Measurements from ENCODE around the gene CLIC4.

DNA sequence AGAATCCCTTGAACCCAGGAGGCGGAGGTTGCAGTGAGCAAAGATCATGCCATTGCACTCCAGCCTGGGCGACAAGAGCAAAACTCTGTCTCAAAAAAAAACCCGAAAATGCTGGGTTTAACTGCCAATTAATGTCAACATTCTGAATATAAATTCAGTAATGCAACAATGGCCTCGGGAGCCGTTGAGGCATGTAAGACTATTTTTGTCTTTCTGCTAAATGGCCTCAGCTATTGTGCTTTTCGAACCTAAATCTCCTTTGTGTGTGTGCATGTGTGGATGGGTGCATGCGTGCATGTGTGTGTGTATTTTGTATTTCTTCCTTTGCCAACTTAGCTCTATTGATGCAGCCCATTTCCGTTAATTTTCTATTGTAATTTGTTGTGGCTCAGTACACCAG, 31.6 kb downstream of the CLIC4 start:
- TF ChIP-seq, protein P1, sequence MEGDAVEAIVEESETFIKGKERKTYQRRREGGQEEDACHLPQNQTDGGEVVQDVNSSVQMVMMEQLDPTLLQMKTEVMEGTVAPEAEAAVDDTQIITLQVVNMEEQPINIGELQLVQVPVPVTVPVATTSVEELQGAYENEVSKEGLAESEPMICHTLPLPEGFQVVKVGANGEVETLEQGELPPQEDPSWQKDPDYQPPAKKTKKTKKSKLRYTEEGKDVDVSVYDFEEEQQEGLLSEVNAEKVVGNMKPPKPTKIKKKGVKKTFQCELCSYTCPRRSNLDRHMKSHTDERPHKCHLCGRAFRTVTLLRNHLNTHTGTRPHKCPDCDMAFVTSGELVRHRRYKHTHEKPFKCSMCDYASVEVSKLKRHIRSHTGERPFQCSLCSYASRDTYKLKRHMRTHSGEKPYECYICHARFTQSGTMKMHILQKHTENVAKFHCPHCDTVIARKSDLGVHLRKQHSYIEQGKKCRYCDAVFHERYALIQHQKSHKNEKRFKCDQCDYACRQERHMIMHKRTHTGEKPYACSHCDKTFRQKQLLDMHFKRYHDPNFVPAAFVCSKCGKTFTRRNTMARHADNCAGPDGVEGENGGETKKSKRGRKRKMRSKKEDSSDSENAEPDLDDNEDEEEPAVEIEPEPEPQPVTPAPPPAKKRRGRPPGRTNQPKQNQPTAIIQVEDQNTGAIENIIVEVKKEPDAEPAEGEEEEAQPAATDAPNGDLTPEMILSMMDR (IDR thresholded peaks at IDR 0.05), result no peak
- TF ChIP-seq POLR2A (IDR thresholded peaks at IDR 0.05), result no peak

All from Peyer's patch (tissue), 4 donors.